Measurements from ENCODE around the gene BCDIN3D. TPM values are rescaled to one million over a fixed set of nuclear protein-coding genes. Genes with fewer than 3 reads are reported as not detected.

BCDIN3D gene
- total RNA-seq, 3 donors from 2014 or later = 2.2 to 6.0 (median 3.9) TPM

GRCh38 chr12:49890096-49890461 is 47.2 kb upstream of the BCDIN3D start:
- peaks cover 0 to 21% of the 10 kb centered on the region in 2 donors for H3K4me1 ChIP-seq
- intact Hi-C loops (cut with DNase I; ENCODE audit: low total_unique reads) = no loop called here
- no peak overlapping the region for H3K27ac ChIP-seq
- no peaks in the 10 kb centered on the region for H3K27me3 ChIP-seq
- no peaks in the 10 kb centered on the region for H3K9me3 ChIP-seq
- no peak for DNase-seq (ENCODE audit: low spot score in 2 of 2)
- no peaks in the 10 kb centered on the region for H3K36me3 ChIP-seq
- no peak overlapping the region for H3K4me3 ChIP-seq
- TF ChIP-seq POLR2AphosphoS5 (IDR thresholded peaks at IDR 0.05) (no peak), POLR2A (IDR thresholded peaks at IDR 0.05) (no peak), CTCF (IDR thresholded peaks at IDR 0.05) (no peak)

GRCh38 chr12:49889361-49890095 is 46.6 kb upstream of the BCDIN3D start:
- no peak for DNase-seq (ENCODE audit: low spot score in 2 of 2)
- Histone ChIP-seq H3K27ac (peak overlapping the region; percentile 79), H3K36me3 (no peaks in the 10 kb centered on the region), H3K4me1 (peaks cover 0 to 16% of the 10 kb centered on the region in 2 donors), H3K27me3 (no peaks in the 10 kb centered on the region), H3K9me3 (no peaks in the 10 kb centered on the region), H3K4me3 (no peak overlapping the region)
- TF ChIP-seq CTCF (IDR thresholded peaks at IDR 0.05) = no peak
- no peak for TF ChIP-seq POLR2AphosphoS5 (IDR thresholded peaks at IDR 0.05)
- no peak for TF ChIP-seq POLR2A (IDR thresholded peaks at IDR 0.05)
- intact Hi-C loops (cut with DNase I; ENCODE audit: low total_unique reads) = no loop called here

- Histone ChIP-seq H3K27me3 (no peaks in the 10 kb centered on the region), H3K4me3 (no peak overlapping the region), H3K4me1 (peaks cover 0 to 16% of the 10 kb centered on the region in 2 donors), H3K36me3 (no peaks in the 10 kb centered on the region), H3K9me3 (no peaks in the 10 kb centered on the region), H3K27ac (peak overlapping the region; percentile 79)
- TF ChIP-seq POLR2A (IDR thresholded peaks at IDR 0.05) (no peak), CTCF (IDR thresholded peaks at IDR 0.05) (peak in 2 of 3 donors; percentile 14 to 37)
- intact Hi-C loops (cut with DNase I; ENCODE audit: low total_unique reads) = no loop called here
- peak in 1 of 2 donors; percentile 42 for DNase-seq (ENCODE audit: low spot score in 2 of 2)
These were observed 45.7 kb upstream of the BCDIN3D start for GRCh38 chr12:49888461-49889151.

- Histone ChIP-seq H3K27ac (peak overlapping the region; percentile 79), H3K27me3 (no peaks in the 10 kb centered on the region), H3K36me3 (no peaks in the 10 kb centered on the region), H3K9me3 (no peaks in the 10 kb centered on the region), H3K4me1 (peaks cover 0 to 16% of the 10 kb centered on the region in 2 donors), H3K4me3 (no peak overlapping the region)
- no peak for TF ChIP-seq POLR2AphosphoS5 (IDR thresholded peaks at IDR 0.05)
- DNase-seq (ENCODE audit: low spot score in 2 of 2) = peak in 1 of 2 donors; percentile 69
- intact Hi-C loops (cut with DNase I; ENCODE audit: low total_unique reads) = no loop called here
These were observed 44.9 kb upstream of the BCDIN3D start for GRCh38 chr12:49887536-49888401.

GRCh38 chr12:49887091-49887490 is 44.2 kb upstream of the BCDIN3D start:
- intact Hi-C loops (cut with DNase I; ENCODE audit: low total_unique reads) = no loop called here
- Histone ChIP-seq H3K36me3 (no peaks in the 10 kb centered on the region), H3K9me3 (no peaks in the 10 kb centered on the region), H3K27ac (peak overlapping the region in 1 of 2 donors; percentile 79), H3K4me1 (peaks cover 0 to 16% of the 10 kb centered on the region in 2 donors), H3K4me3 (no peak overlapping the region), H3K27me3 (no peaks in the 10 kb centered on the region)
- no peak for DNase-seq (ENCODE audit: low spot score in 2 of 2)
- TF ChIP-seq CTCF (IDR thresholded peaks at IDR 0.05) = no peak
- no peak for TF ChIP-seq POLR2A (IDR thresholded peaks at IDR 0.05)
- TF ChIP-seq POLR2AphosphoS5 (IDR thresholded peaks at IDR 0.05) = no peak
